NCI-H345 (cell line): Measurements from ENCODE around the gene RAD51B.
"Not testable (repeated sequence)": the region's sequence is repeated elsewhere in the genome, so short reads cannot be mapped to it uniquely, and the experiment has no call there.

Source experiments
- DNase-seq: peaks from one replicate; lab custom pipeline; 2025; lab: John Stamatoyannopoulos, UW

Gene RAD51B

GRCh38 chr14:68686205-68686465 lies 866.6 kb downstream of the RAD51B start:
- no peak for DNase-seq

DNA sequence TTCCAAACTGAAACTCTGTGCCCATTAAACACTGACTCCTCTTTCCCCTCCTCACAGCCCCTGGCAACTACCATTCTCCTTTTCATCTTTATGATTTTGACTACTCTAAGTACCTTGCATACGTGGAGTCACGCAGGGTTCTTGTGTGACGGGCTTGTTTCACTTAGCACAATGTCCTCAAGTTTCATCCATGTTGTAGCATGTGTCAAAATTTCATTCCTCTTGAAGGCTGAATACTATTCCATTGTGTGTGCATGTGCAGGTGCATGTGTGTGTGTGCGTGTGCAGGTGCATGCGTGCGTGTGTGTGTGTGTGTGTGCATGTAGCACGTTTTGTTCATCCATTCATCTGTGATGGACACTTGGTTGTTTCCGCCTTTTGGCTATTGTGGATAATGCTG lies 867.1 kb downstream of the RAD51B start:
- DNase-seq: no peak

DNA sequence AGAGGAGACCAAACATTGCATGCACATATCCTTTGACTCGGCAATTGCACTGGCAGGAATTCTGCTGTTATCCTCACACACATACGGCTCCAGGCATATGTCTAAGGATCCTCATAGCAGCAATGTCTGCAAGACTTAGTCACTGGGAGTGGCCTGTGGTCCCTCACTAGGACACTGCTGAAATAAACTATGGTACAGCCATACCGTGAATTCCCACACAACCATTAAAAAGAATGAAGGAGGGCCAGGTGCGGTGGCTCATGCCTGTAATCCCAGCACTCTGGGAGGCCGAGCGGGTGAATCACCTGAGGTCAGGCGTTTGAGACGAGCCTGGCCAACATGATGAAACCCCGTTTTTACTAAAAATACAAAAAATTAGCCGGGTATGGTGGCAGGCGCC lies 868.2 kb downstream of the RAD51B start:
- no peak for DNase-seq

DNA sequence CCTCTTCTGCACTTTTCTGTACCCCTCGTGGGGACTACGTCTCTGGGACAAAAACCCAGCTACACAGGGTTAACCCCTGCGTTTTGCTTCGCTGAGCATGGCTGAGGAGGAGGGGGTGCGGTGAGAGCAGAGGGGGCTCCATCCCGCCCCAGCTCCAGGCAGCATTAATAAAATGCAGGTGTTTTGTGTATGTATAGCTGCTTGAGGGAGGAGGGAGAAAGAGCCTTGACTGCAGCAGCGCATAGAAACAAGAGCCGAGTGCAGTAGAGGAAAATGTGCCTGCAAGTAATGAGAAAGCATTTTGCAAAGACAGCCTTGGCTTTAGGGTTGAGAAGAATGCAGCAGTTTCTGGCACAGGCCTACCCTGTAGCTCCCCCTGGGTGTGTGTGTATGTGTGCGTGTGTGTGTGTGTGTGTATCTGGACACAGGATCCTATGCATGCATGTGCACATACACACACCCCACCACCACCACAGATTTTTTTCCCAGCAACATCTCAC lies 869.3 kb downstream of the RAD51B start:
- DNase-seq: no peak

GRCh38 chr14:68689511-68689910 lies 869.9 kb downstream of the RAD51B start:
- DNase-seq: no peak

DNA sequence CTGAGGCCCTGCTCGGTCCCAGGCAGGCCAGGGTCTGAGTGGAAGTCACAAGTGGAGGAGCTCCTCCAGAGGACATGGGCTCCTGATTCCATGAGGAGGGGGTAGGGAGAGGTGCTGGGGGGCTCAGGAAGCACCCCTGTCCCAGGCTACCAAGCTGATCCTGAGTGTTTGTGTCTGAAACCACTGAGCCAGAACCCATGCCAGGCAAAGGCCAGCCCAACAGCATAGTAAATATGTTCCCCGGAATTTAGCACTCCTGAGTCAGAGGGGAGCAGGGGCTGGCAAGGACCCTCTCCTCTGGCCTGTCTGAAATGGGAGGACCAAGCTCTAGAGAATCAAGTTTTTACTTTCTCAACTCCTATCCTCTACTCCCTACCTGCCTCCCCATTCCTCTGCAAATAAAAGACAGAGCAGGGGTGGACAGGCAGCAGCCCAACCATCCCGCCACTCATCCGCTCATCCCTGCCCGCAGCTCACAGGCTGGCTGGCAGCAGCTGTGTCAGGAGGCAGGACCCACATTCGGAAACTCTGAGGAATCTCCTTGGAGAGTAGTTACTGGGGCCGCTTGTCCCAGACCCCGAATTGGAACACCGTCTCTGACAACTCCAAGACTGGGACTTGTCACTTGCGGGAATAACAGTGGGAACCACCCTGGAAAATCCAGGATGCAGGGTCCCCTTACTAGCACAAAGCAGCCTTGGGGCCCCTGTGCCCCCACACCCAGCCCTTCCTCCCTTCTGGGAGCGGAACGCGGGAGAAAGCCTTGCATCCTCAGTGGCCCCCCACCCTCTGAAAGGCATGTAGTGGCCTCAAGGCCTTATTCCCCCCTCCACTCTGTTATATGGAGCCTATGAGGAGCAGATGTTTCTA lies 870.7 kb downstream of the RAD51B start:
- DNase-seq: no peak

DNA sequence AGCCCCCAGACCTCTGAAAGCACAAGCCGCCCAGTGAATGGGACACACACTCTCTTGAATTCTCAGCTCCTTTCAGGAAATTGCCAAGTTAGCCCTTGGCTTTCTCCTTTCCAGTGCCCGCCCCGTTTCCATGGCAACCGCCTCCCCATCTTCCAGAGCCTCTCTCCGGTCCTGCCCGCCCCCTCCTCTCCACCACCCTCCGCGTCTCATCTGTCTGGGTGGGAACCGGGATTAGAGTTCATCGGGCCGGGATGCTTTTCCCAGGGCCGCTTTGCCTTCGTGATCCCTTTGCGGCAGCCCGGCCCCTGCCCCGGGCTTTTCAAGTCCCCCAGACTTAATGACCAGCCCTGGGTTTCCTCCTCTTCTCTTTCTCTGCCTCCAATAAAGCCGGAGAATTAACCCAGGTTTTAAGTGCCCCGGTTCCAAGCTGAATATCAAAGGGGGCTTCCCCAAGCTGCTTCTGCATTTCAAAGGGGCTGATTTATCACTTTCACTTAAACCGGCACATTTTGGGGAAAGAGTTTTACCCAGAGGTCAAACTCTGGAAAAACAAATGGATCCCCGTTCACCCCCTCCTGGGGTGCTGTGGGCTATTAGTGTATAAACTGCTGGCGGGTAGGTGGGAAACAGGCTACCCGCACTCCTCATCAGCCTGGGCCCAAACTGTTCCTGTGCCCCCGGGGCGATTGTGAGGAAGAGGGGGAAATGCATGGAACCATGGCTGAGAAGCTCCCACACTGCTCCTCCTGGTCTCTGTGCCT lies 871.6 kb downstream of the RAD51B start:
- DNase-seq: no peak

GRCh38 chr14:68691792-68692118 lies 872.2 kb downstream of the RAD51B start:
- no peak for DNase-seq

DNA sequence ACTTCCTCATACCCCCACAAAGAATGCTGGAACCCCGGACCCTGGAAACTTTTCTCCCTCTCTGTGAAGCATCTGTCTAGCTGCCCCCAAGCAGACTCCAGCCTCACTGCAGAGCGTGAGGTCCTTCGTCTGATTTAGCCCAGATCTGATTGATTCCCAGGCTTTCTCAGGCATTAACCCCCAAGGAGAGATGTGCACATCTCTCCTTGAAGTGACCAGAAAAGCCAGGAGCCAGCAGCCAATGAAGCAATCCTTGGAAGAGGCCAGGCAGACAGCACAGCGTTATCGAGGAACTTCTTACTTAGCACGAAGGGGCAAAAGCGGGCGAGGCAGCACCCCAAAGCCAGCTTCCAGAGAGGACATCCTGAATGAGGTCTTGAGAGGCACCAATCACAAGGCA lies 872.6 kb downstream of the RAD51B start:
- no peak for DNase-seq

- DNase-seq: no peak
Measured at GRCh38 chr14:68692916-68693771, 873.6 kb downstream of the RAD51B start.

- no peak for DNase-seq
Measured at GRCh38 chr14:68693926-68694325, 874.3 kb downstream of the RAD51B start.

DNA sequence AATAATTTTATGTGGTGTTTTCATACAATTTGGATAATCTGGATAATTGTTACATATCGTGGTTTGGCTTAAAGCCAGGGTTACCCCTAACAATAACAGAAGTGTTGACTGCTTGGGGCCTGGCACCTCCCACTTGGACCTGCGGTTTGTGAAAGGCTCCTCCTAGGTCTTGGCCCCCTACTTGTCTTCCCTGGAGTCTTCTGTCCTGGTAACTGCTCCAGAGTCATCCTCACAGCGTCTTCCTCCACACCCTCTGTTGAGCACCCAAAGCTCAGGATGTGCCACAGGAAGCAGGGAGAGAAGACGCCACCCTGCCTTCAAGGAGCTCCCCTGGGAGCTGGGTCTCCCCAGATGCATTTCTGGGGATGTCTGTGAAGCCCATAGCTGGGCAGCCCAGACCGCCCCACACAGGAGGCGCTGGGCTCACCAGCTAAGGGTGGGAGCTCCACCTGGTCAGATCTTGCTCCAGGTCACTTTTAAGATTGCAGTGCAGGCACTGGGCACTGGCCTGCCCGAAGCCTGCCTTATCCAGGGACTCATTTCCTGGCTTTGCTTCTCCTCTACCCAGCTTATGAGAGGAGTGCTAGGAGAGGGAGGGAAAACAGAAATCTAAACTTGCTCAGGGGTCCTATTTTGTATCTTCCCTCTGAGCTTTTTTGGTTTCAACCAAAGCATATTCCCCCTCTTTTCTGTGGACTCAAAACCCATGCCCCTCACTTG lies 875.1 kb downstream of the RAD51B start:
- DNase-seq: no peak

DNA sequence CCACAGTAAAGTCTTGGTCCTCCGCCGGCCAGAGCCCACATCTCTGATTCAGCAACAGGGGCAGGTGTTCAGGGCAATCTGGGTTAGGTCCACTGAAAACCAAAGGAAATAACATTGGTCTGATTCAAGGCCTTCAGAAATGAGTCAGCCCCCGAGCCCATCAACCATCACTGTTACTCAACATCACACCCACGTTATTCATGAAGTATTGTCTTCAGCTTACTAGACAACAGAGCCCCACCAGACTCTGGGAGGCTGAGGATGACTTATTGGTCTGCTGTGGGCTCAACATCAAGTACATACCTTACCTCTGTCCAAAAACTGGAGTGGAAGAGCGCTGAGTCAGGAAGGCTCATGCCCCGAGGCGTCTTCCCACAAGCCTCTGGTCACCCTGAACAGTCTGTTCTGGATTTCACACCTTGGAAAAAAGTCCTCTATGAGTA lies 875.8 kb downstream of the RAD51B start:
- DNase-seq: no peak

GRCh38 chr14:68695856-68696255 lies 876.3 kb downstream of the RAD51B start:
- no peak for DNase-seq

GRCh38 chr14:68696266-68696665 lies 876.7 kb downstream of the RAD51B start:
- no peak for DNase-seq

DNA sequence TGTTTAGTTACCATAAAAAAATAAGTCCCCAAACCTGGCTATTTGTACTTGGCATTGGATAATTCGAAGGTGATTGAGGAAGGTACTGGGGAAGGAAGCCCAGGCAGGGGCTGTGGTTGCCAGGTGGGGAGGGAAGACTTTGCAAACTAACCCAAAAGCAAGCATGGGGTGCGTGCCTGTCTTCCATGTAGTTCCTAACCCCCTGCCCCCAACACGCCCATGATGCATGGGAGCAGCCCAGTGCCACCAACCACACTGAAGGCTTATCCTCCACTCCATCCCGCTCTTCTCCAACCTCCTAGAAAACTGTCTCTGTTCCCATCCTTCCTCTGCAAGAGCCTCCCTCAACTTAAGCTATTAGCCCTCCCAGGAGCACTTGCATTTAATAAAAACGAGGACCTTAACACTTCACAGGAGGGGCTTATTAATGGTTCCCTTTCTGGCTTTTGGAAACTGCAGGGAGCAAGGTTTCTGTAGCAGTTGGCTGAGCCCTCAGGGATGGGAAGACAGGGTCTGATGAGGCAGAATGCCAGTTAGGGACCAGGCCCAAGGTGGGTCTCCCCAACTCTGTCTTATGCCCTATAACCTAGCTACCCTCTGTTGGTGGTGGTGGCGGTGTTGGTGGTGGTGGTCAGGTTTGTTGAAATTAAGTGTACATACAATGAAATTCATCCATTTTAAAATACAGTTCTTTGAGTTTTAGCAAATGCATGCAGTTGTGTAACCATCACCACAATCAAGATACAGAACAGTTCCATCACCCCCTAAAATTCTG lies 877.3 kb downstream of the RAD51B start:
- no peak for DNase-seq

GRCh38 chr14:68698773-68699172 lies 879.2 kb downstream of the RAD51B start:
- not testable (repeated sequence) for DNase-seq

GRCh38 chr14:68701001-68701741 lies 881.6 kb downstream of the RAD51B start:
- no peak for DNase-seq

DNA sequence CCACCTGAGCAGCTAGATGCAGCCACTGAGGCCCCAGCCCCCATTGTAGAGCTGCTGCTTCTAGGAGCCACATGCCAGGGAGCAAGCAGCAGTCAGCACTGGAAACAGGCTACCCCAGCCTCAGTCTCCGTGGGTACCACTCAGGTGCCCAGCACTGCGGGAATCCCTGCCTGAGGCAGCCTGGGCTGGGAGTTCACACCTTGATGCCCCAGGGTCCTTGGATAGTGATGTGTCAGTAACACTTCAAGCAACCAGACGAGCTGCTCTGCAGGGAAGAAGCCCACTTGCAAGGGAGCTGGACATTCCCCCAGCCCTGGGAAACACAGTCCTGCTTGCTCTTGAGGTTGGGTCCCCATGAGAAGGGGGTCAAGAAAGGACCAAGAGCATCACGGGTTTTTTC lies 882.6 kb downstream of the RAD51B start:
- no peak for DNase-seq

DNA sequence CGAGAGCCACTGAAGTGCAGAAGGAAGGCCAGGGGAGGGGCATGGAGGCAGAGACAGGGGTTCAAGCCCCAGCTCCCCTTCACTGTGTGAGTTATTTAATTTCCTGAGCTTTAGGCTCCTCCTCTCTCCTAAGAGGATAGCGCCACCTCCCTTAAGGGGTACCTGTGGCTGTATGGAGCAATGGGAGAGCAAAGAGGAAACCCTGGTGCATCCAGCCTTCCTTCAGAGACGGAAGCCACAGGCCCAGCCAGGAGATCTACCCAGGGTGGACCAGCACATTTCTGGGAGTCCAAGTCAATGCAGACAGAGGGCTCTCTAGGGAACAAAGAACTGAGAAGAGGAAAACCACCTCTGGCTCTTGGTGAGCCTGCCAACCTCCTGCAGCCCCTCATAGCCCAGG lies 883.0 kb downstream of the RAD51B start:
- no peak for DNase-seq
